Measurements from ENCODE around the gene SFT2D3. TPM values are rescaled to one million over a fixed set of nuclear protein-coding genes. Genes with fewer than 3 reads are reported as not detected.
A peak's percentile ranks its signal among the peaks of the same experiment; 100 is the strongest.

Gene SFT2D3
- total and polyA plus RNA-seq, 2 of the 13 experiments (the other 11 are each of a cell fraction or from before 2014, with no cell fraction given), result 8.3 to 9.4 TPM

GRCh38 chr2:127661949-127662510 is 39.3 kb upstream of the SFT2D3 start:
- WGBS (ENCODE audit: low lambda C conversion rate), result 6% methylated on average over 8 of the region's 9 CpGs
- POLR2A ChIA-PET, result no interaction called here

DNA sequence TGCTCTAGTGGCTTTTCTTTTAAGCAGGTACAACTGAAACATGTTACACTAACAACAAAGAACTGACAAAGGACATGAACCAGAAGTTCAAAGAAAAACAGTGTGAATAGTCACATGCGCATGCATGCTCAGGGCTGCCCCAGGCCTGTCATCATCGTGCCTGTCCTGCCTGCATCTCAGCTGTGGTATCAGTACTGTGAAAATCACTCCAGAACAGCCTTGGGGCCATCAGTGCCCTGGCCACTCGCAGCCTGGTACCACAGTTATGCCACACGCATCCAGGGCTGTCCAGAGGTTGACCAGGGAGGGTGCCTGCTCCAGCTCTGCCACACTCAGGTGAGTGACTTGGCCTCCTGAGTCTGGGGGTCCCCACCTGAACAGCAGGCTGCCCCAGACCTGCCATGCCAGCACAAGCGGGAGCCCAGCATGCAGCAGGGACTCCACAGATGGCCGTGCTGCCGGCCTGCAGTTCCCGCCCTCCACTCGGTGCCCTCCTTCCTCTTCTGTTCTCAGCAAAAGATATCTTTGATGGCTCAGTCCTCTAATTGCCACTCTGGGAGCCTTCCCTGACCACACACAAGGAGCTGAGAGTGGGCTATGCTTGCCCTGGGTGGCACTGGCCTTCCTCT is 38.2 kb upstream of the SFT2D3 start:
- CTCF ChIA-PET (ENCODE audit: low intra/inter-chr PET ratio, low total read pairs), result no interaction called here
- whole genome bisulfite sequencing (ENCODE audit: low lambda C conversion rate), result 36% methylated on average over 8 of the region's 9 CpGs
- no peak for ATAC-seq
- 0 out of 2 replicates have a peak, but pooled peaks have one; percentile 23 for TF ChIP-seq RXRA (CRISPR knock-in tag; IDR thresholded peaks at IDR 0.05)
- TF ChIP-seq SMARCE1 (IDR thresholded peaks at IDR 0.05; ENCODE audit: borderline replicate concordance), result no peak
- TF ChIP-seq BORCS8-MEF2B (CRISPR knock-in tag; IDR thresholded peaks at IDR 0.05), result no peak
- TF ChIP-seq ZNF407 (CRISPR knock-in tag; IDR thresholded peaks at IDR 0.05; ENCODE audit: not compliant biosample characterization), result no peak
- TF ChIP-seq ZNF275 (CRISPR knock-in tag; IDR thresholded peaks at IDR 0.05; ENCODE audit: borderline replicate concordance), result no peak
- no peak for TF ChIP-seq HMG20A (CRISPR knock-in tag; IDR thresholded peaks at IDR 0.05; ENCODE audit: borderline replicate concordance)

More at GRCh38 chr2:127661949-127662510, 39.3 kb upstream of the SFT2D3 start:
- ATAC-seq (peak; percentile 6; the same call in 1 of the 3 replicates), FAIRE-seq (no peak), DNase-seq (ENCODE audit: low spot score) (no peak)
- H3K9ac ChIP-seq (ENCODE audit: insufficient read depth, low read depth, low read length), result no peak overlapping the region
- peak overlapping the region; percentile 17; the same call in 1 of the 2 replicates for H3K4me2 ChIP-seq (ENCODE audit: low read depth, low read length)
- peaks cover 2 to 61% of the 10 kb centered on the region in 2 experiments; a peak in 4 of 5 replicates for H3K27me3 ChIP-seq (ENCODE audit: control insufficient read depth in 1 of 2, insufficient read depth in 2 of 2, low read length in 2 of 2)
- no peak overlapping the region for H2AFZ ChIP-seq (ENCODE audit: low read length)
- no peaks in the 10 kb centered on the region for H3K36me3 ChIP-seq (replicated peaks in 1 of 2; ENCODE audit: control insufficient read depth in 1 of 2, insufficient read depth in 2 of 2, low read length in 2 of 2)
- H3K27ac ChIP-seq (ENCODE audit: extremely low read length, insufficient read depth, low read length), result no peak overlapping the region
- CTCF ChIA-PET (ENCODE audit: low intra/inter-chr PET ratio, low total read pairs), result no interaction called here
- no peaks in the 10 kb centered on the region for H3K9me3 ChIP-seq (ENCODE audit: low read length)
- in situ Hi-C loops (cut with HindIII; ENCODE audit: extremely low pct_ligation_motif_present, low pct_unique_long_range_greater_than_20kb) (no loop called here), intact Hi-C loops (cut with micrococcal nuclease; ENCODE audit: unreplicated experiment) (no loop called here)
- no peak overlapping the region for H3K4me3 ChIP-seq (replicated peaks in 1 of 3; ENCODE audit: insufficient read depth in 1 of 3, low read depth in 2 of 3, low read length in 3 of 3)
- H3K79me2 ChIP-seq (ENCODE audit: insufficient read depth, low read length), result no peaks in the 10 kb centered on the region
- no peaks in the 10 kb centered on the region for H4K20me1 ChIP-seq (ENCODE audit: insufficient read depth, low read length)
- no TSS peak for BruUV-seq (replicated peaks)
- peaks cover 14% of the 10 kb centered on the region for H3K4me1 ChIP-seq (ENCODE audit: insufficient read depth, low read length)
- TF ChIP-seq DR1 (CRISPR knock-in tag; IDR thresholded peaks at IDR 0.05) (no peak), ZNF354B (CRISPR knock-in tag; IDR thresholded peaks at IDR 0.05) (no peak), ZNF629 (CRISPR knock-in tag; conservative IDR thresholded peaks at IDR 0.05) (peak; percentile 54; the same call in 1 of the 2 replicates)

More for the DNA sequence above, 38.2 kb upstream of the SFT2D3 start:
- Histone ChIP-seq H4K20me1 (ENCODE audit: insufficient read depth, low read length) (no peaks in the 10 kb centered on the region), H3K4me2 (ENCODE audit: low read depth, low read length) (no peak overlapping the region), H3K4me3 (replicated peaks in 1 of 3; ENCODE audit: insufficient read depth in 1 of 3, low read depth in 2 of 3, low read length in 3 of 3) (no peak overlapping the region), H3K36me3 (replicated peaks in 1 of 2; ENCODE audit: control insufficient read depth in 1 of 2, insufficient read depth in 2 of 2, low read length in 2 of 2) (no peaks in the 10 kb centered on the region), H3K27me3 (ENCODE audit: control insufficient read depth in 1 of 2, insufficient read depth in 2 of 2, low read length in 2 of 2) (peaks cover 2 to 61% of the 10 kb centered on the region in 2 experiments; a peak in 4 of 5 replicates), H3K9me3 (ENCODE audit: low read length) (no peaks in the 10 kb centered on the region), H3K4me1 (ENCODE audit: insufficient read depth, low read length) (peaks cover 14% of the 10 kb centered on the region), H3K9ac (ENCODE audit: insufficient read depth, low read depth, low read length) (no peak overlapping the region), H3K79me2 (ENCODE audit: insufficient read depth, low read length) (no peaks in the 10 kb centered on the region), H2AFZ (ENCODE audit: low read length) (no peak overlapping the region), H3K27ac (ENCODE audit: extremely low read length, insufficient read depth, low read length) (no peak overlapping the region)
- POLR2A ChIA-PET, result no interaction called here
- in situ Hi-C loops (cut with HindIII; ENCODE audit: extremely low pct_ligation_motif_present, low pct_unique_long_range_greater_than_20kb), result no loop called here
- no peak for DNase-seq (ENCODE audit: low spot score)
- FAIRE-seq, result peak; percentile 30
- intact Hi-C loops (cut with micrococcal nuclease; ENCODE audit: unreplicated experiment), result no loop called here
- BruUV-seq (replicated peaks), result no TSS peak

All from HepG2 (cell line).